Measurements from ENCODE around the gene RNF182. TPM values are rescaled to one million over a fixed set of nuclear protein-coding genes. Genes with fewer than 3 reads are reported as not detected.

RNF182 gene
- total and polyA plus RNA-seq, 2 donors (not counting 1 experiment from before 2014, with no cell fraction given): 0.10 TPM; not detected in 1

DNA sequence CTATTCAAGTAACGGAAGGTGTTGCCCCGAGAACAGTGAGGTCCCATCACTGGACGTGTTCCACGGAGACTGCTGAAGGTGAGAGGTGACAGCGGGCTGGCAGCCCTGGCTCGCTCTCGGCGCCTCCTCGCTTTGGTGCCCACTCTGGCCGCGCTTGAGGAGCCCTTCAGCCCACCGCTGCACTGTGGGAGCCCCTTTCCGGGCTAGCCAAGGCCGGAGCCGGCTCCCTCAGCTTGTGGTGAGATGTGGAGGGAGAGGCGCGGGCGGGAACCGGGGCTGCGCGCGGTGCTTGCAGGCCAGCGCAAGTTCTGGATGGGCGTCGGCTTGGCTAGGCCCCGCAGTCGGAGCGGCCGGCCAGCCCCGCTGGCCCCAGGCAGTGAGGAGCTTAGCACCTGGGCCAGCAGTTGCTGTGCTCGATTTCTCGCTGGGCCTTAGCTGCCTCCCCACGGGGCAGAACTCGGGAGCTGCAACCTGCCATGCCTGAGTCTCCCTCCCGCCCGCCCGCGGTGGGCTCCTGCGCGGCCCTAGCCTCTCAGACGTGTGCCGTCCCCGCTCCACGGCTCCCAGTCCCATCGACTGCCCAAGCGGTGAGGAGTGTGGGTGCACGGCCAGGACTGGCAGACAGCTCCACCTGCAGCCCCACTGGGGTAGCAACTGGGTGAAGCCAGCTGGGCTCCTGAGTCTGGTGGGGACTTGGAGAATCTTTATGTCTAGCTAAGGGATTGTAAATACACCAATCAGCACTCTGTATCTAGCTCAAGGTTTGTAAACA, 77.6 kb downstream of the RNF182 start:
- ATAC-seq (ENCODE audit: low read depth) (no peak), DNase-seq (no peak)
- Histone ChIP-seq H3K9me3 (ENCODE audit: control extremely low read depth in 1 of 3, control insufficient read depth in 2 of 3, insufficient read depth in 1 of 3, low read length in 2 of 3) (peaks cover 0 to 5% (median 2%) of the 10 kb centered on the region in 3 donors), H3K27me3 (replicated peaks in 1 of 4; ENCODE audit: control extremely low read depth in 1 of 4, control insufficient read depth in 3 of 4, insufficient read depth in 4 of 4, low read length in 3 of 4) (no peaks in the 10 kb centered on the region), H3K4me3 (ENCODE audit: control extremely low read depth in 1 of 5, extremely low read depth in 1 of 5, insufficient read depth in 1 of 5, low read depth in 2 of 5, low read length in 4 of 5) (no peak overlapping the region), H3K36me3 (replicated peaks in 1 of 2; ENCODE audit: control extremely low read depth in 1 of 2, control insufficient read depth in 1 of 2, extremely low read depth in 1 of 2, insufficient read depth in 2 of 2, low read length in 1 of 2) (no peaks in the 10 kb centered on the region), H3K4me1 (ENCODE audit: control insufficient read depth in 2 of 2, insufficient read depth in 2 of 2, low read length in 2 of 2) (no peaks in the 10 kb centered on the region), H3K4me2 (replicated peaks; ENCODE audit: low read depth, low read length, poor library complexity, severe bottlenecking) (no peak overlapping the region), H3K9ac (ENCODE audit: low read length) (no peak overlapping the region), H2AFZ (ENCODE audit: insufficient read depth, low read depth, low read length, poor library complexity, severe bottlenecking) (no peak overlapping the region), H3K27ac (ENCODE audit: low read length in 2 of 2) (no peak overlapping the region), H3K79me2 (ENCODE audit: control insufficient read depth, insufficient read depth, low read length) (no peaks in the 10 kb centered on the region), H4K20me1 (ENCODE audit: control insufficient read depth, insufficient read depth, low read length, poor library complexity, severe bottlenecking) (no peaks in the 10 kb centered on the region)
- no peak overlapping the region for H3K27ac Mint-ChIP-seq
- H3K4me3 Mint-ChIP-seq: no peak overlapping the region
- WGBS (ENCODE audit: insufficient coverage): 96% methylated on average over 42 of the region's 47 CpGs
- H3K27me3 Mint-ChIP-seq: peaks cover 12% of the 10 kb centered on the region
- no peaks in the 10 kb centered on the region for H3K9me3 Mint-ChIP-seq (ENCODE audit: insufficient read depth)
- CTCF ChIA-PET: no interaction called here
- POLR2A ChIA-PET: interaction anchor here (0.6 kb wide), 1 partner anchor 15 kb away, joined by 7 read pairs; no protein-coding TSS in a partner anchor
- no peaks in the 10 kb centered on the region for H3K4me1 Mint-ChIP-seq
- intact Hi-C loops (cut with micrococcal nuclease): no loop called here
- TF ChIP-seq CTCF (IDR thresholded peaks at IDR 0.05) (no peak), EZH2 (IDR thresholded peaks at IDR 0.05; ENCODE audit: borderline replicate concordance, insufficient read depth, low read depth, low read length, poor library complexity, severe bottlenecking) (no peak)

- no peak overlapping the region for H3K27ac Mint-ChIP-seq
- Histone ChIP-seq H3K36me3 (replicated peaks in 1 of 2; ENCODE audit: control extremely low read depth in 1 of 2, control insufficient read depth in 1 of 2, extremely low read depth in 1 of 2, insufficient read depth in 2 of 2, low read length in 1 of 2) (no peaks in the 10 kb centered on the region), H3K9me3 (ENCODE audit: control extremely low read depth in 1 of 3, control insufficient read depth in 2 of 3, insufficient read depth in 1 of 3, low read length in 2 of 3) (peaks cover 0 to 5% (median 2%) of the 10 kb centered on the region in 3 donors), H2AFZ (ENCODE audit: insufficient read depth, low read depth, low read length, poor library complexity, severe bottlenecking) (no peak overlapping the region), H3K27me3 (replicated peaks in 1 of 4; ENCODE audit: control extremely low read depth in 1 of 4, control insufficient read depth in 3 of 4, insufficient read depth in 4 of 4, low read length in 3 of 4) (peaks cover 0 to 3% (median 0%) of the 10 kb centered on the region in 4 experiments), H3K4me1 (ENCODE audit: control insufficient read depth in 2 of 2, insufficient read depth in 2 of 2, low read length in 2 of 2) (no peaks in the 10 kb centered on the region), H3K27ac (ENCODE audit: low read length in 2 of 2) (no peak overlapping the region), H3K9ac (ENCODE audit: low read length) (no peak overlapping the region), H3K4me3 (ENCODE audit: control extremely low read depth in 1 of 5, extremely low read depth in 1 of 5, insufficient read depth in 1 of 5, low read depth in 2 of 5, low read length in 4 of 5) (no peak overlapping the region), H3K79me2 (ENCODE audit: control insufficient read depth, insufficient read depth, low read length) (no peaks in the 10 kb centered on the region), H4K20me1 (ENCODE audit: control insufficient read depth, insufficient read depth, low read length, poor library complexity, severe bottlenecking) (no peaks in the 10 kb centered on the region), H3K4me2 (replicated peaks; ENCODE audit: low read depth, low read length, poor library complexity, severe bottlenecking) (no peak overlapping the region)
- DNase-seq (no peak), ATAC-seq (ENCODE audit: low read depth) (no peak)
- ChIA-PET POLR2A (no interaction called here), CTCF (no interaction called here)
- no peak overlapping the region for H3K4me3 Mint-ChIP-seq
- intact Hi-C loops (cut with micrococcal nuclease): no loop called here
- no peak for TF ChIP-seq EZH2 (IDR thresholded peaks at IDR 0.05; ENCODE audit: borderline replicate concordance, insufficient read depth, low read depth, low read length, poor library complexity, severe bottlenecking)
- TF ChIP-seq CTCF (IDR thresholded peaks at IDR 0.05): no peak
- no peaks in the 10 kb centered on the region for H3K9me3 Mint-ChIP-seq (ENCODE audit: insufficient read depth)
- peaks cover 12% of the 10 kb centered on the region for H3K27me3 Mint-ChIP-seq
- WGBS (ENCODE audit: insufficient coverage): 99% methylated on average over 6 of the region's 9 CpGs
- no peaks in the 10 kb centered on the region for H3K4me1 Mint-ChIP-seq
Measured at GRCh38 chr6:14004258-14004657, 79.5 kb downstream of the RNF182 start.

All from B cell (primary cell).